ENCODE results near the gene TTLL11. TPM values are rescaled to one million over a fixed set of nuclear protein-coding genes. Genes with fewer than 3 reads are reported as not detected.

The TTLL11 gene
- total and polyA plus RNA-seq, 2 experiments from 2014 or later: 4.7 to 6.7 TPM

DNA sequence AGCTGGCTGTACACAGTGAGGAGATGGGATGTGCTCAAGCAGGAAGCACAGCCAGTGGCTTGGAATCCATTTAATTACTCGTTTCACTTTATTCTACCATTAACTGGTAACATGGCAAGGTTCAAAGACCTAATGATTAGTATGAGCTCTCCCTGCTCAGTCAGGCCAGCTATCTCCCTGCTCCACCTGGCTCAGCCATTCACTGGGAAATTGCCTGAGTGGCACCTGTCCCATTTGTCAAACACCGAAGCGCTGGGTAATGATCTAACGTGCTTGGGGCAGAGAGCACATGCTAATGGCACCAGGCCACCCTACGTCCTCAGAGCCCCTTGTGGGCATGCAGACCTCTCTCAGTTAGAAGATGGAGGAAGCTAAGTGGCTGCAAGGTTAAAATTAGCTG lies 162.2 kb downstream of the TTLL11 start:
- Histone ChIP-seq H3K27me3 (peaks cover 6% of the 10 kb centered on the region), H3K4me3 (no peak overlapping the region), H3K27ac (no peak overlapping the region), H3K36me3 (no peaks in the 10 kb centered on the region), H3K4me1 (ENCODE audit: low read depth) (peaks cover 9% of the 10 kb centered on the region), H3K9me3 (ENCODE audit: low read depth) (no peaks in the 10 kb centered on the region)
- DNase-seq (ENCODE audit: low read depth in 1 of 2, low spot score in 1 of 2): no peak
- TF ChIP-seq, protein P1, sequence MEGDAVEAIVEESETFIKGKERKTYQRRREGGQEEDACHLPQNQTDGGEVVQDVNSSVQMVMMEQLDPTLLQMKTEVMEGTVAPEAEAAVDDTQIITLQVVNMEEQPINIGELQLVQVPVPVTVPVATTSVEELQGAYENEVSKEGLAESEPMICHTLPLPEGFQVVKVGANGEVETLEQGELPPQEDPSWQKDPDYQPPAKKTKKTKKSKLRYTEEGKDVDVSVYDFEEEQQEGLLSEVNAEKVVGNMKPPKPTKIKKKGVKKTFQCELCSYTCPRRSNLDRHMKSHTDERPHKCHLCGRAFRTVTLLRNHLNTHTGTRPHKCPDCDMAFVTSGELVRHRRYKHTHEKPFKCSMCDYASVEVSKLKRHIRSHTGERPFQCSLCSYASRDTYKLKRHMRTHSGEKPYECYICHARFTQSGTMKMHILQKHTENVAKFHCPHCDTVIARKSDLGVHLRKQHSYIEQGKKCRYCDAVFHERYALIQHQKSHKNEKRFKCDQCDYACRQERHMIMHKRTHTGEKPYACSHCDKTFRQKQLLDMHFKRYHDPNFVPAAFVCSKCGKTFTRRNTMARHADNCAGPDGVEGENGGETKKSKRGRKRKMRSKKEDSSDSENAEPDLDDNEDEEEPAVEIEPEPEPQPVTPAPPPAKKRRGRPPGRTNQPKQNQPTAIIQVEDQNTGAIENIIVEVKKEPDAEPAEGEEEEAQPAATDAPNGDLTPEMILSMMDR (IDR thresholded peaks at IDR 0.05; ENCODE audit: low read depth, low read length): no peak

DNA sequence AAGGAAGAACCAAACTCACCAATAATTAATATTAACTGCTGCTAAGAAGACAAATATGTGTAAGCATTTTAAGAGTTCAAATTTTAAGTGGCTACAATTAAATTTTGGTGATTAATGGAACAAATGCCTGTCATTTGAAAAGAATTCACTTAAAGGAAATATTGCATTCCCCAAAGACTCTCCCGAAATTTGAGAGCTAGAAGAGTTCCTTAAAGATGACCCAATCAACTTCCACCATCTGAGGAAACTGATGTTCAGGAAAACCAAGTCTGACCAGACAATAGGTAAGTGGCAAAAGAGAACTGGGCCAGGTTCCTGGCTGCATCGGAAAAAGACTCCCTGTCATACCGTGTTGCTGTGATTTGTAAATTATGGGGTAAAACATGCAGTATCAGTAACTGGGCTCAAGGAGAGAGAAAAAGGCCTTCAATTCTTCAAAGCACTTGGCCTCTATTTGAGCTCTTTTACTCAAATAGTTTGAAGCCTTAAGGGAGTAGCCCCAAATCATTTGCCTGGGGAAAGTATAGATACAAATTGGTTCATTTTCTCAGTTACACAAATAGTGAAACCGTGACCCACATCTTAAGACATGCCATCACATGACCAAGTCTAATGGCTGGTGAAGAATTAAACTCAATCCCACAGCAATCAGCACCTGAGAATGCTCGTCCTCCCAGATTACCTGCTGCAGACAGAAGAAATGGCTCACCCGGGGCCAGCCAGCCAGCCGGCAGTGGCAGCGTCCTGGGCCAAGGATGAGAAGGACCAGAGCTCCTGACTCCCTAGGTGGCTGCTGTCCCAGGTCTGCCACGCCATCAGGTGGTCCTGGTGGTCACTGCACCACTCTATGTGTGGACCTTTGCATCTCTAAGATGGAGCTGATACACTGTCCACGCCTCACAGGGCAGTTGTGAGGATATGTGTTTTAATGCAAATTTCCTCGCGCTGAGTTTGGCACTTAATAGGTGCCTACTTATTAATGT lies 162.9 kb downstream of the TTLL11 start:
- Histone ChIP-seq H3K9me3 (ENCODE audit: low read depth) (no peaks in the 10 kb centered on the region), H3K4me3 (no peak overlapping the region), H3K4me1 (ENCODE audit: low read depth) (peaks cover 13% of the 10 kb centered on the region), H3K36me3 (no peaks in the 10 kb centered on the region), H3K27ac (no peak overlapping the region), H3K27me3 (peaks cover 6% of the 10 kb centered on the region)
- TF ChIP-seq, protein P1 (IDR thresholded peaks at IDR 0.05; ENCODE audit: low read depth, low read length): peak; percentile 12
- DNase-seq (ENCODE audit: low read depth in 1 of 2, low spot score in 1 of 2): peak in 1 of 2 donors; percentile 78

DNA sequence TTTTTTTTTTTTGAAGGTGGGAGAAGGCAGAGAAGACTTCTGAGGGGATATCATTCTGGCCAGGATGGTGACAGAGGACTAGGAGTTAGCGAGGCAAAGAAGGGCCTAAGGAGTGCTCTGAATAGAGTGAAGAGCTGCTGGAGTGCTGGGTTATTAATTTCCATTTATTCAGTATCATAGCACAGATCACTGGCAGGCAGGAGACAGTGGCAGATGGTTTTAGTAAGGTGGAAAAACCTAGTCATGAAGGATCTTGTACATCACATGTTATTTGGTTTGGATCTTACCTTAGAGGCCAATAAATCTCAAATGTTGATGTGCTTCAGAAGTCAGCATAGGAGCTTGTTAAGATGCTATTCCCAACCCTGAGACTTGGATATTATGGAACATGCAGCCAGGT lies 165.5 kb downstream of the TTLL11 start:
- TF ChIP-seq, protein P1 (IDR thresholded peaks at IDR 0.05; ENCODE audit: low read depth, low read length): no peak
- no peak overlapping the region for H3K4me3 ChIP-seq
- no peaks in the 10 kb centered on the region for H3K9me3 ChIP-seq (ENCODE audit: low read depth)
- DNase-seq (ENCODE audit: low read depth in 1 of 2, low spot score in 1 of 2): no peak
- no peak overlapping the region for H3K27ac ChIP-seq
- peaks cover 18% of the 10 kb centered on the region for H3K4me1 ChIP-seq (ENCODE audit: low read depth)
- H3K27me3 ChIP-seq: no peaks in the 10 kb centered on the region
- H3K36me3 ChIP-seq: no peaks in the 10 kb centered on the region

DNA sequence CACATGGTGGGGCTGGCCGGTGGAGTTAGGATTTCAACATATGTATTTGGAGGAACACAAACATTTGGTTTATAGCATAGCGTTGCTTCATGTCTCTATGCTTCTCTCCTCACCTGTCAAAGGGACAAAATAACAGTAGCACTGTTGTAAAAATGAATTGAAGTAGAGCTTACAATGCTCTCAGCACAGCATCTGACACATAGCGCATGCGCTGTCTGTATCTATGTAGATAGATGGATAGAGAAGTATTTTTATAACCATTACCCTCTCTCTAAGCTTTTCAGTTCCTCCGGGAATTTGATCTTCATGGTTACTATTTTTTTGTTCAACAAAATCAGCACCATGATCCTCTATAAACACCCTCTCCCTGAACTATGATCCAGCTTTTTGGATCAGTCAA lies 166.0 kb downstream of the TTLL11 start:
- H3K27me3 ChIP-seq: no peaks in the 10 kb centered on the region
- peaks cover 18% of the 10 kb centered on the region for H3K4me1 ChIP-seq (ENCODE audit: low read depth)
- H3K27ac ChIP-seq: no peak overlapping the region
- DNase-seq (ENCODE audit: low read depth in 1 of 2, low spot score in 1 of 2): no peak
- H3K36me3 ChIP-seq: no peaks in the 10 kb centered on the region
- no peak overlapping the region for H3K4me3 ChIP-seq
- TF ChIP-seq, protein P1 (IDR thresholded peaks at IDR 0.05; ENCODE audit: low read depth, low read length): no peak
- H3K9me3 ChIP-seq (ENCODE audit: low read depth): no peaks in the 10 kb centered on the region

DNA sequence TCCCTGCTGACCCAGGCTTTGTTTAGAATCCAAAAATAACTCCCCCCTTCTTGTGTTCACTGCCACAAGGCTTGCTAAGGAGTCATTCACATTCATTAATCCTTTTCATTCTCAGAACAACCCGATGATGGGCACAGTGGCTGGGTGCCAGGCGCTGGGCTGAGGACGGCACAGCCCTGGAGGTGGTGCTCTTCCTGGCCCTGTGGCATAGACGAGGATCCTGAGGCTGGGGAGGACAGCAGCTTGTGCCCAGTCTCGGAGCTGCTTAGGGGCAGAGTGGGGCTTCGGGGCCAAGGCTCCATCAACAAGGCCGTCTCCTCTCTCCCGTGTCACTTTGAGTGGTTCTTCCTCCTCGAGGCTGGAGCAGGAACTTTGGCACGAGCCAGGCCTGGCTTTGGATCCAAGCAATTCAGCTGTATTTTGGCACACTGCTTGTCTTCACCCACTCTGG lies 166.7 kb downstream of the TTLL11 start:
- no peaks in the 10 kb centered on the region for H3K9me3 ChIP-seq (ENCODE audit: low read depth)
- DNase-seq (ENCODE audit: low read depth in 1 of 2, low spot score in 1 of 2): no peak
- H3K27ac ChIP-seq: peak overlapping the region; percentile 63
- H3K4me1 ChIP-seq (ENCODE audit: low read depth): peaks cover 18% of the 10 kb centered on the region
- no peaks in the 10 kb centered on the region for H3K27me3 ChIP-seq
- no peak overlapping the region for H3K4me3 ChIP-seq
- TF ChIP-seq, protein P1 (IDR thresholded peaks at IDR 0.05; ENCODE audit: low read depth, low read length): no peak
- H3K36me3 ChIP-seq: no peaks in the 10 kb centered on the region

Data from cardiac muscle cell (in vitro differentiated cells and primary cell).